ENCODE data around the gene RASSF5. TPM values are rescaled to one million over a fixed set of nuclear protein-coding genes. Genes with fewer than 3 reads are reported as not detected.

Gene RASSF5
- total and polyA plus RNA-seq, 2 of the 13 experiments (the other 11 are each of a cell fraction or from before 2014, with no cell fraction given) = 0.18 to 0.40 TPM

- in situ Hi-C loops (cut with HindIII; ENCODE audit: extremely low pct_ligation_motif_present, low pct_unique_long_range_greater_than_20kb) (no loop called here), intact Hi-C loops (cut with micrococcal nuclease; ENCODE audit: unreplicated experiment) (no loop called here)
- no peak for DNase-seq (ENCODE audit: low spot score)
- WGBS (ENCODE audit: low lambda C conversion rate) = 91% methylated on average over 16 of the region's 21 CpGs
- H3K4me3 ChIP-seq (replicated peaks in 1 of 3; ENCODE audit: insufficient read depth in 1 of 3, low read depth in 2 of 3, low read length in 3 of 3) = no peak overlapping the region
- BruUV-seq (replicated peaks) = no TSS peak
- no peak overlapping the region for H3K27ac ChIP-seq (ENCODE audit: extremely low read length, insufficient read depth, low read length)
- no peak overlapping the region for H3K4me2 ChIP-seq (ENCODE audit: low read depth, low read length)
- peaks cover 5% of the 10 kb centered on the region for H3K4me1 ChIP-seq (ENCODE audit: insufficient read depth, low read length)
- no peak overlapping the region for H3K9ac ChIP-seq (ENCODE audit: insufficient read depth, low read depth, low read length)
- CTCF ChIA-PET (ENCODE audit: low intra/inter-chr PET ratio, low total read pairs) = no interaction called here
- H2AFZ ChIP-seq (ENCODE audit: low read length) = no peak overlapping the region
- H3K36me3 ChIP-seq (replicated peaks in 1 of 2; ENCODE audit: control insufficient read depth in 1 of 2, insufficient read depth in 2 of 2, low read length in 2 of 2) = peaks cover 11 to 19% of the 10 kb centered on the region in 2 experiments; a peak in 4 of 5 replicates
- no peaks in the 10 kb centered on the region for H4K20me1 ChIP-seq (ENCODE audit: insufficient read depth, low read length)
- no peaks in the 10 kb centered on the region for H3K79me2 ChIP-seq (ENCODE audit: insufficient read depth, low read length)
- no peak for TF ChIP-seq ZNF570 (CRISPR knock-in tag; IDR thresholded peaks at IDR 0.05; ENCODE audit: borderline replicate concordance)
- TF ChIP-seq ZHX2 (IDR thresholded peaks at IDR 0.05; ENCODE audit: low read depth) = no peak
- no peak for TF ChIP-seq ZHX2 (CRISPR knock-in tag; IDR thresholded peaks at IDR 0.05; ENCODE audit: borderline replicate concordance)
- TF ChIP-seq ZNF230 (CRISPR knock-in tag; IDR thresholded peaks at IDR 0.05) = no peak
- TF ChIP-seq SNAPC2 (CRISPR knock-in tag; IDR thresholded peaks at IDR 0.05) = no peak
- no peak for TF ChIP-seq ZFP36L2 (CRISPR knock-in tag; IDR thresholded peaks at IDR 0.05)
- no peak for TF ChIP-seq TAF15 (IDR thresholded peaks at IDR 0.05; ENCODE audit: low read depth, low read length, poor library complexity, severe bottlenecking)
- TF ChIP-seq SUZ12 (IDR thresholded peaks at IDR 0.05; ENCODE audit: low read depth, low read length) = no peak
- TF ChIP-seq SKI (IDR thresholded peaks at IDR 0.05; ENCODE audit: partially characterized antibody) = no peak
- TF ChIP-seq MAFK (conservative IDR thresholded peaks at IDR 0.05 in 1 of 2, IDR thresholded peaks at IDR 0.05 in 1 of 2; ENCODE audit: low read length in 2 of 2) = no peak
- no peak for TF ChIP-seq MXD1 (CRISPR knock-in tag; IDR thresholded peaks at IDR 0.05)
- no peak for FAIRE-seq
- POLR2A ChIA-PET = interaction anchor here (2.3 kb wide), 1 partner anchor 8 kb away, joined by 16 read pairs; the partner anchor contains the start of gene IKBKE
- no peak for ATAC-seq
- no peaks in the 10 kb centered on the region for H3K9me3 ChIP-seq (ENCODE audit: low read length)
- H3K27me3 ChIP-seq (ENCODE audit: control insufficient read depth in 1 of 2, insufficient read depth in 2 of 2, low read length in 2 of 2) = no peaks in the 10 kb centered on the region
Observed at GRCh38 chr1:206477581-206478380, 29.6 kb upstream of the RASSF5 start.
